Measurements from ENCODE around the gene TTC22.

TTC22 gene

DNA sequence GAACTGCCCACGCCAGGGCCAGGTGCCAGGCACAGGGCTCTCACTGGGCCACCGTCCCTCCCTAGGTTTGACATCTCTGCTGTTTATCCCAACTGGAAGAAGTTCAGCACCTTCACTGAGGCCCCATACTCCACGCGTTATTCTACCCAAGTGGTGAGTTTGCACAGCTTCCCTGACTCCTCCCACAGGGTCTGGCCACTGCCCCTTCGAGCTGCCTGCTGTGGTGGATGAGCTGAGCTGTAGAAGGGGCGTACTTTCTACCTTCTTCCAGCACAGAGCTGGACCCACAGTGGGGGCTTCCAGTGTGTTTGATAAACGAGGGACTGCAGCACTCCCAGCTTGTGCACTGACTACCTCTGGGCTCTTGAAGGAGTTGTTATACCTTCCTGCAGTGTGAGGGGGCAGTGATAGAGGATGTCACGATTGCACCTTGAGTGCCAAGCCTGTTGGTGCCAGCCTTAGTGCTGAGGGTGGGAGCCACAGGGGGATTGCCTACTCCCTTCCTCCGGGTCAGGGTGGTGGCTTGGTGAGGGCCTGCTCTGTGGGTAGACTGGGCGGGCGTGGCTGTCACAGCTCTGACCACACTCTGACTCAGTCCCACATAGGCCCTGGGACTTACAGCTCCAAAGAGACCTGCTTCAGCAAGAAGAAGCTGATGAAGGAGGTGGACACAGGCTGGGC, 5.9 kb upstream of the TTC22 start:
- POLR2A ChIA-PET, result no interaction called here
- CTCF ChIA-PET, result interaction anchor here (1.0 to 1.8 kb wide), 4 partner anchors 39 to 307 kb away, joined by 3 to 8 read pairs (median 4); no protein-coding TSS in a partner anchor
- TF ChIP-seq, protein P1, sequence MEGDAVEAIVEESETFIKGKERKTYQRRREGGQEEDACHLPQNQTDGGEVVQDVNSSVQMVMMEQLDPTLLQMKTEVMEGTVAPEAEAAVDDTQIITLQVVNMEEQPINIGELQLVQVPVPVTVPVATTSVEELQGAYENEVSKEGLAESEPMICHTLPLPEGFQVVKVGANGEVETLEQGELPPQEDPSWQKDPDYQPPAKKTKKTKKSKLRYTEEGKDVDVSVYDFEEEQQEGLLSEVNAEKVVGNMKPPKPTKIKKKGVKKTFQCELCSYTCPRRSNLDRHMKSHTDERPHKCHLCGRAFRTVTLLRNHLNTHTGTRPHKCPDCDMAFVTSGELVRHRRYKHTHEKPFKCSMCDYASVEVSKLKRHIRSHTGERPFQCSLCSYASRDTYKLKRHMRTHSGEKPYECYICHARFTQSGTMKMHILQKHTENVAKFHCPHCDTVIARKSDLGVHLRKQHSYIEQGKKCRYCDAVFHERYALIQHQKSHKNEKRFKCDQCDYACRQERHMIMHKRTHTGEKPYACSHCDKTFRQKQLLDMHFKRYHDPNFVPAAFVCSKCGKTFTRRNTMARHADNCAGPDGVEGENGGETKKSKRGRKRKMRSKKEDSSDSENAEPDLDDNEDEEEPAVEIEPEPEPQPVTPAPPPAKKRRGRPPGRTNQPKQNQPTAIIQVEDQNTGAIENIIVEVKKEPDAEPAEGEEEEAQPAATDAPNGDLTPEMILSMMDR (IDR thresholded peaks at IDR 0.05; ENCODE audit: insufficient read depth, low read length, missing control alignments), result no peak
- H3K4me3 ChIP-seq (ENCODE audit: low read depth, low read length), result no peak overlapping the region
- DNase-seq (ENCODE audit: low read depth, low spot score), result no peak

DNA sequence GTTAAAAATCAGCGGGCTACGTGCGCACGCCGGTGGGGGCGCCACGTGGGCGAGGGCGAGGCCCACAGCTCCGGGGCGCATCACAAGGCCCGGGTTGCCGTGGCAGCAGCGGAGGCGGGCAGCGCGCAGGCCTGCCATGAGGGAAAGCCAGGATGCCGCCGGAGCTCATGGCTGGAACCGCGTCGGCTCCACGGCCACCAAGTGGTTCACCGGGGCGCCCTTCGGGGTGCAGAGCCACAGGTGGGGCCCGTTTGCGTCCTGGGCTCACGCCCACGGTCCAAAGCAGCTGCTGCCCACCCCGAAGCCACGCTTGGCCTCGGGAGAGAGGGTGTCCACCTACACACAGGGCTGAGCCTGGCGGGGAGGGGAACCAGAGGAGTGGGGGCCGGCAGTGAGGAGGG, 4.9 kb upstream of the TTC22 start:
- no peak overlapping the region for H3K4me3 ChIP-seq (ENCODE audit: low read depth, low read length)
- TF ChIP-seq, protein P1 (IDR thresholded peaks at IDR 0.05; ENCODE audit: insufficient read depth, low read length, missing control alignments), result no peak
- no peak for DNase-seq (ENCODE audit: low read depth, low spot score)
- POLR2A ChIA-PET, result no interaction called here
- CTCF ChIA-PET, result no interaction called here

- ChIA-PET CTCF (no interaction called here), POLR2A (no interaction called here)
- DNase-seq (ENCODE audit: low read depth, low spot score), result no peak
- TF ChIP-seq, protein P1 (IDR thresholded peaks at IDR 0.05; ENCODE audit: insufficient read depth, low read length, missing control alignments), result no peak
- H3K4me3 ChIP-seq (ENCODE audit: low read depth, low read length), result no peak overlapping the region
These were observed 4.3 kb upstream of the TTC22 start for GRCh38 chr1:54805466-54805865.

- ChIA-PET CTCF (interaction anchor here (1.1 kb wide), 1 partner anchor 8 kb away, joined by 3 read pairs; no protein-coding TSS in a partner anchor), POLR2A (no interaction called here)
- TF ChIP-seq, protein P1 (IDR thresholded peaks at IDR 0.05; ENCODE audit: insufficient read depth, low read length, missing control alignments), result no peak
- DNase-seq (ENCODE audit: low read depth, low spot score), result no peak
- H3K4me3 ChIP-seq (ENCODE audit: low read depth, low read length), result no peak overlapping the region
These were observed 3.5 kb upstream of the TTC22 start for GRCh38 chr1:54804471-54805132.

DNA sequence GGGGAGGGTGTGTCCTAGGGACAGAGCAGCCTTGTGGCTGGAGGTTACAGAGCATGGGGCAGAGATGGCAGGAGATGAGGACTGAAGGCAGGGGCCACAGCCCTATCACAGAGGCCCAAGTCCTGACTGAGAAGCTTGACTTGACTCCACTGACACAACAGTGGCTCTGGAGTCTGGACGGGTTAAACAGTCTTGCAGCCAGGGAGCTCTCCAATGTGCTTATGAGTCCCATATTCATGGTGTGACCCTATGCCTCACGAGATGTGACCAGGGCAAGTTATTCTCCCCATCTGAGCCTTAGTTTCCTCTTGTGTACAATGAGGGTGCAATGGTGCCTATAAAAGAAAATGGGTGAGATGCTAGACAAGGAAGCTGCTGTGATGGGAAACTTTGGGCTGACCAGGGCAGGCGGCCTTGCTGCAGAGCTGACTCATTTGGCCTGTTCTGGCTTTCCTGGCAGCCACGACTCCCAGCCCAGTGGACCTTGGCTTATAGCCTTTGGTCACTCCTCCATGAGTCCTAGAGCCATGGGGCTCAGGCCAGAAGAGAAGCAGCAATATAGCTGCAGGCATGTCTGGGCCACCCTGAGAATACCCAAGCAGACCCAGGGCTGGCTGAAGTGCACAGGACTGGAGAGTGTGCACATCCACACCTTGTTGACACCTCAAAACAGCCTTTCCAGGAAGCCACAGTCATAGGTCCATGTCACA, 2.8 kb upstream of the TTC22 start:
- ChIA-PET POLR2A (no interaction called here), CTCF (interaction anchor here (1.1 to 1.9 kb wide), 4 partner anchors 9 to 943 kb away, joined by 3 to 4 read pairs (median 3); no protein-coding TSS in a partner anchor)
- no peak for DNase-seq (ENCODE audit: low read depth, low spot score)
- TF ChIP-seq, protein P1 (IDR thresholded peaks at IDR 0.05; ENCODE audit: insufficient read depth, low read length, missing control alignments), result no peak
- H3K4me3 ChIP-seq (ENCODE audit: low read depth, low read length), result no peak overlapping the region

All from AG04449 (cell line).